Measurements from ENCODE around the gene MYO1E. TPM values are rescaled to one million over a fixed set of nuclear protein-coding genes. Genes with fewer than 3 reads are reported as not detected.

Gene MYO1E
- 220 and 336 TPM in 2 replicates for total RNA-seq

- Histone ChIP-seq H3K4me1 (ENCODE audit: insufficient read depth, low read length) (peaks cover 14% of the 10 kb centered on the region), H3K27ac (ENCODE audit: low read depth, low read length) (peak within 1 kb of the TSS; percentile 71), H2AFZ (ENCODE audit: low read length) (peak within 1 kb of the TSS; percentile 79), H3K9me3 (ENCODE audit: low read depth, low read length) (no peaks in the 10 kb centered on the region), H3K4me2 (ENCODE audit: insufficient read depth, low read length) (peak within 1 kb of the TSS; percentile 90), H3K27me3 (ENCODE audit: insufficient read depth, low read length) (no peaks in the 10 kb centered on the region), H4K20me1 (ENCODE audit: insufficient read depth, low read length) (peaks cover 18% of the 10 kb centered on the region), H3K4me3 (ENCODE audit: insufficient read depth, low read length) (peak within 1 kb of the TSS; percentile 83), H3K79me2 (ENCODE audit: insufficient read depth, low read length) (peaks cover 50% of the 10 kb centered on the region), H3K36me3 (ENCODE audit: insufficient read depth, low read length) (no peaks in the 10 kb centered on the region)
- TF ChIP-seq CTCF (IDR thresholded peaks at IDR 0.05; ENCODE audit: extremely low read depth, low read depth, low read length): no peak
- DNase-seq (ENCODE audit: insufficient read length, low spot score, missing footprints): peak; percentile 99
These were observed at the start of gene MYO1E for GRCh38 chr15:59372352-59373211. MYO1E (minus strand) TSS chr15:59372871; CDS start chr15:59372500, 371 bp downstream.

GRCh38 chr15:59420986-59421618 is 48.4 kb upstream of the MYO1E start:
- Histone ChIP-seq H3K36me3 (ENCODE audit: insufficient read depth, low read length) (no peaks in the 10 kb centered on the region), H3K27me3 (ENCODE audit: insufficient read depth, low read length) (peaks cover 22% of the 10 kb centered on the region), H4K20me1 (ENCODE audit: insufficient read depth, low read length) (peaks cover 3% of the 10 kb centered on the region), H3K4me1 (ENCODE audit: insufficient read depth, low read length) (no peaks in the 10 kb centered on the region), H3K9me3 (ENCODE audit: low read depth, low read length) (no peaks in the 10 kb centered on the region), H2AFZ (ENCODE audit: low read length) (no peak overlapping the region), H3K79me2 (ENCODE audit: insufficient read depth, low read length) (no peaks in the 10 kb centered on the region), H3K4me3 (ENCODE audit: insufficient read depth, low read length) (no peak overlapping the region), H3K27ac (ENCODE audit: low read depth, low read length) (no peak overlapping the region), H3K4me2 (ENCODE audit: insufficient read depth, low read length) (no peak overlapping the region)
- TF ChIP-seq CTCF (IDR thresholded peaks at IDR 0.05; ENCODE audit: extremely low read depth, low read depth, low read length): no peak
- DNase-seq (ENCODE audit: insufficient read length, low spot score, missing footprints): no peak

- H2AFZ ChIP-seq (ENCODE audit: low read length): no peak overlapping the region
- peaks cover 3% of the 10 kb centered on the region for H4K20me1 ChIP-seq (ENCODE audit: insufficient read depth, low read length)
- no peak overlapping the region for H3K4me3 ChIP-seq (ENCODE audit: insufficient read depth, low read length)
- no peak for TF ChIP-seq CTCF (IDR thresholded peaks at IDR 0.05; ENCODE audit: extremely low read depth, low read depth, low read length)
- H3K36me3 ChIP-seq (ENCODE audit: insufficient read depth, low read length): no peaks in the 10 kb centered on the region
- DNase-seq (ENCODE audit: insufficient read length, low spot score, missing footprints): no peak
- H3K9me3 ChIP-seq (ENCODE audit: low read depth, low read length): no peaks in the 10 kb centered on the region
- no peaks in the 10 kb centered on the region for H3K79me2 ChIP-seq (ENCODE audit: insufficient read depth, low read length)
- no peak overlapping the region for H3K4me2 ChIP-seq (ENCODE audit: insufficient read depth, low read length)
- peaks cover 22% of the 10 kb centered on the region for H3K27me3 ChIP-seq (ENCODE audit: insufficient read depth, low read length)
- no peak overlapping the region for H3K27ac ChIP-seq (ENCODE audit: low read depth, low read length)
- H3K4me1 ChIP-seq (ENCODE audit: insufficient read depth, low read length): no peaks in the 10 kb centered on the region
These were observed 47.4 kb upstream of the MYO1E start for GRCh38 chr15:59420108-59420507.

- H3K4me1 ChIP-seq (ENCODE audit: insufficient read depth, low read length): no peaks in the 10 kb centered on the region
- H3K9me3 ChIP-seq (ENCODE audit: low read depth, low read length): no peaks in the 10 kb centered on the region
- no peak overlapping the region for H3K27ac ChIP-seq (ENCODE audit: low read depth, low read length)
- H3K79me2 ChIP-seq (ENCODE audit: insufficient read depth, low read length): no peaks in the 10 kb centered on the region
- no peak overlapping the region for H3K4me2 ChIP-seq (ENCODE audit: insufficient read depth, low read length)
- no peaks in the 10 kb centered on the region for H3K36me3 ChIP-seq (ENCODE audit: insufficient read depth, low read length)
- DNase-seq (ENCODE audit: insufficient read length, low spot score, missing footprints): no peak
- H3K4me3 ChIP-seq (ENCODE audit: insufficient read depth, low read length): no peak overlapping the region
- H2AFZ ChIP-seq (ENCODE audit: low read length): no peak overlapping the region
- H4K20me1 ChIP-seq (ENCODE audit: insufficient read depth, low read length): peaks cover 3% of the 10 kb centered on the region
- TF ChIP-seq CTCF (IDR thresholded peaks at IDR 0.05; ENCODE audit: extremely low read depth, low read depth, low read length): no peak
- peaks cover 17% of the 10 kb centered on the region for H3K27me3 ChIP-seq (ENCODE audit: insufficient read depth, low read length)
These were observed 46.5 kb upstream of the MYO1E start for GRCh38 chr15:59419170-59419569.

Measured in osteoblast (primary cell).